GM19372 (cell line): ENCODE measurements around the gene DRD4.

Experiments
- ATAC-seq: cut with Tn5 transposase; IDR thresholded peaks from one replicate; pipeline ENCODE4 v1.9.1; 2021; ENCODE audit warnings: mild to moderate bottlenecking, low read depth, moderate library complexity; ENCODE audit not compliant: unreplicated experiment

Gene DRD4

GRCh38 chr11:620935-621814, 15.9 kb upstream of the DRD4 start:
- no peak for ATAC-seq

- ATAC-seq = no peak
Measured at GRCh38 chr11:621838-622237, 15.2 kb upstream of the DRD4 start.

- ATAC-seq = no peak
Measured at GRCh38 chr11:623349-623869, 13.7 kb upstream of the DRD4 start.

GRCh38 chr11:623999-624704, 12.9 kb upstream of the DRD4 start:
- ATAC-seq = no peak

- ATAC-seq = no peak
Measured at GRCh38 chr11:624705-625635, 12.1 kb upstream of the DRD4 start, which contains the start of gene CDHR5. TSS of gene CDHR5 (minus strand) at chr11:624955. CDS start at chr11:624902, 53 bp downstream.

GRCh38 chr11:625636-626268, 11.3 kb upstream of the DRD4 start:
- ATAC-seq = no peak

- ATAC-seq = no peak
Measured at GRCh38 chr11:626475-627307, 10.4 kb upstream of the DRD4 start, which contains the start of gene SCT. TSS of gene SCT (minus strand) at chr11:627181. CDS start at chr11:627143, 38 bp downstream.

GRCh38 chr11:627308-627576, 9.8 kb upstream of the DRD4 start:
- no peak for ATAC-seq

- no peak for ATAC-seq
Measured at GRCh38 chr11:628056-628455, 9.0 kb upstream of the DRD4 start.

GRCh38 chr11:629237-629583, 7.9 kb upstream of the DRD4 start:
- no peak for ATAC-seq

- no peak for ATAC-seq
Measured at GRCh38 chr11:630871-631270, 6.2 kb upstream of the DRD4 start.

GRCh38 chr11:635945-636510, 1.0 kb upstream of the DRD4 start:
- no peak for ATAC-seq

- ATAC-seq = no peak
Measured at GRCh38 chr11:637333-637592, 194 bp downstream of the DRD4 start.

GRCh38 chr11:637593-638521, 788 bp downstream of the DRD4 start:
- no peak for ATAC-seq

- ATAC-seq = no peak
Measured at GRCh38 chr11:638631-639331, 1.7 kb downstream of the DRD4 start.

GRCh38 chr11:639332-639955, 2.4 kb downstream of the DRD4 start:
- ATAC-seq = no peak

- ATAC-seq = no peak
Measured at GRCh38 chr11:640021-640706, 3.1 kb downstream of the DRD4 start.
